HFFc6 (cell line): ENCODE results near the gene CALCOCO1. TPM values are rescaled to one million over a fixed set of nuclear protein-coding genes. Genes with fewer than 3 reads are reported as not detected.

Source experiments
- DNase-seq: peaks from one replicate; pipeline ENCODE4 v3.0.0-alpha.2; 2018
- H3K27ac Mint-ChIP-seq: 2 replicates; pipeline ENCODE4 v1.8.0; 2020; ENCODE audit warnings: mild to moderate bottlenecking, mixed read lengths
- H3K27me3 Mint-ChIP-seq: 2 replicates; pipeline ENCODE4 v1.8.0; 2021; ENCODE audit warnings: mild to moderate bottlenecking, moderate library complexity, mixed read lengths; ENCODE audit not compliant: insufficient read depth
- H3K36me3 Mint-ChIP-seq: 2 replicates; pipeline ENCODE4 v1.8.0; 2021; ENCODE audit warnings: low read depth, mixed read lengths
- H3K4me1 Mint-ChIP-seq: 2 replicates; pipeline ENCODE4 v1.8.0; 2020; ENCODE audit warnings: low read depth, mixed read lengths
- H3K4me3 Mint-ChIP-seq: 2 replicates; pipeline ENCODE4 v1.8.0; 2020; ENCODE audit warnings: mild to moderate bottlenecking, moderate library complexity, mixed read lengths
- H3K9me3 Mint-ChIP-seq: 2 replicates; pipeline ENCODE4 v1.8.0; 2020; ENCODE audit warnings: mild to moderate bottlenecking, mixed read lengths
- CTCF ChIP-seq: fragments of 200-600 bp; sonication (generic); IDR thresholded peaks from 2 replicates; pipeline ENCODE4 v1.5.0; 2021; ENCODE audit warnings: antibody characterized with exemption, mild to moderate bottlenecking
- total RNA-seq, 6 experiments: library from RNA; stranded (reverse); fragmentation: NEBNext Ultra II Directional; extraction: Animal tissue kit (Norgen Biotek cat#: 25700); gene quantifications; 2 replicates in 1 of 6; 3 replicates in 5 of 6; pipeline ENCODE4 v1.2.3, GENCODE V29; 2021

CALCOCO1 gene
- total RNA-seq, 6 experiments from 2014 or later, result 77.3 to 99.3 (median 87.2) TPM

- Mint-ChIP-seq H3K9me3 (no peaks in the 10 kb centered on the region), H3K4me3 (no peak overlapping the region), H3K4me1 (peaks cover 18% of the 10 kb centered on the region), H3K27ac (no peak overlapping the region), H3K27me3 (peaks cover 58% of the 10 kb centered on the region), H3K36me3 (no peaks in the 10 kb centered on the region)
- peak; percentile 95 for TF ChIP-seq CTCF
- peak; percentile 69 for DNase-seq
Measured at GRCh38 chr12:53701518-53702264, 25.6 kb downstream of the CALCOCO1 start.

- DNase-seq, result no peak
- Mint-ChIP-seq H3K27ac (no peak overlapping the region), H3K36me3 (no peaks in the 10 kb centered on the region), H3K4me1 (peaks cover 30% of the 10 kb centered on the region), H3K27me3 (peaks cover 46% of the 10 kb centered on the region), H3K9me3 (no peaks in the 10 kb centered on the region), H3K4me3 (no peak overlapping the region)
- TF ChIP-seq CTCF, result no peak
Measured at GRCh38 chr12:53700567-53700966, 26.7 kb downstream of the CALCOCO1 start.

- Mint-ChIP-seq H3K36me3 (no peaks in the 10 kb centered on the region), H3K27me3 (peaks cover 43% of the 10 kb centered on the region), H3K4me1 (peaks cover 39% of the 10 kb centered on the region), H3K9me3 (no peaks in the 10 kb centered on the region), H3K4me3 (no peak overlapping the region), H3K27ac (no peak overlapping the region)
- no peak for DNase-seq
- TF ChIP-seq CTCF, result no peak
Measured at GRCh38 chr12:53699678-53700025, 27.6 kb downstream of the CALCOCO1 start.

GRCh38 chr12:53698948-53699677 lies 28.1 kb downstream of the CALCOCO1 start:
- H3K36me3 Mint-ChIP-seq, result no peaks in the 10 kb centered on the region
- no peak for TF ChIP-seq CTCF
- no peak overlapping the region for H3K27ac Mint-ChIP-seq
- no peak overlapping the region for H3K4me3 Mint-ChIP-seq
- peaks cover 42% of the 10 kb centered on the region for H3K27me3 Mint-ChIP-seq
- DNase-seq, result no peak
- peaks cover 41% of the 10 kb centered on the region for H3K4me1 Mint-ChIP-seq
- H3K9me3 Mint-ChIP-seq, result no peaks in the 10 kb centered on the region

GRCh38 chr12:53696655-53697331 lies 30.5 kb downstream of the CALCOCO1 start:
- no peak for DNase-seq
- H3K4me3 Mint-ChIP-seq, result no peak overlapping the region; the same call in 1 of the 2 replicates
- peaks cover 42% of the 10 kb centered on the region for H3K27me3 Mint-ChIP-seq
- H3K4me1 Mint-ChIP-seq, result peaks cover 30% of the 10 kb centered on the region
- H3K36me3 Mint-ChIP-seq, result no peaks in the 10 kb centered on the region; the same call in 1 of the 2 replicates
- TF ChIP-seq CTCF, result no peak
- H3K27ac Mint-ChIP-seq, result no peak overlapping the region
- no peaks in the 10 kb centered on the region for H3K9me3 Mint-ChIP-seq
